Esophagus muscularis mucosa (tissue), 4 donors: Measurements from ENCODE around the gene ATF6B. TPM values are rescaled to one million over a fixed set of nuclear protein-coding genes. Genes with fewer than 3 reads are reported as not detected.
A peak's percentile ranks its signal among the peaks of the same experiment; 100 is the strongest.

Source experiments
- DNase-seq: peaks from one replicate; pipeline ENCODE4 v3.0.0-alpha.2; 2017; ENCODE audit errors: extremely low spot score
- H3K27ac ChIP-seq, 4 donors: fragments of 200-600 bp; sonication (generic); replicated peaks in 1 of 4; 1 replicate in 3 of 4; 2 replicates in 1 of 4; pipeline ENCODE4 v1.5.1; 2016 to 2019; ENCODE audit warnings: mild to moderate bottlenecking in 1 of 4
- H3K27me3 ChIP-seq, 4 donors: fragments of 200-600 bp; sonication (generic); one replicate each; pipeline versions ENCODE4 v1.5.1 to v1.6.0; 2016 to 2019
- H3K36me3 ChIP-seq, 4 donors: fragments of 200-600 bp; sonication (generic); one replicate each; pipeline ENCODE4 v1.5.1; 2016 to 2019
- H3K4me1 ChIP-seq, 4 donors: fragments of 200-600 bp; sonication (generic); one replicate each; pipeline ENCODE4 v1.5.1; 2016 to 2019
- H3K4me3 ChIP-seq, 4 donors: fragments of 200-600 bp; sonication (generic); 1 replicate in 2 of 4; 2 replicates in 2 of 4; pipeline ENCODE4 v1.5.1; 2016 to 2019; ENCODE audit warnings: mild to moderate bottlenecking in 4 of 4, moderate library complexity in 1 of 4
- H3K9me3 ChIP-seq, 4 donors: fragments of 200-600 bp; sonication (generic); 1 replicate in 3 of 4; 2 replicates in 1 of 4; pipeline ENCODE4 v1.5.1; 2016 to 2019
- EP300 ChIP-seq: sonication (generic); formaldehyde crosslinking; IDR thresholded peaks from one replicate; pipeline ENCODE4 v1.6.1; 2017; ENCODE audit warnings: antibody characterized with exemption
- POLR2A ChIP-seq: fragments of 450-650 bp; IDR thresholded peaks from one replicate; pipeline ENCODE4 v1.6.1; 2017; ENCODE audit warnings: antibody characterized with exemption, moderate library complexity, mild to moderate bottlenecking, low read depth
- POLR2AphosphoS5 ChIP-seq, 2 donors: sonication (generic); formaldehyde crosslinking; IDR thresholded peaks; one replicate each; pipeline ENCODE4 v1.6.1; 2017; ENCODE audit warnings: antibody characterized with exemption in 2 of 2
- WGBS: methylation state at CpG from one replicate; pipeline ENCODE4 v1.1.5; 2018; 5-methylcytosine and 5-hydroxymethylcytosine counted together
- intact Hi-C: fragments of 100-400 bp; cut with DNase I; formaldehyde crosslinking; loops from one replicate; pipeline ENCODE4 v1.15.1; 2023
- total RNA-seq, 4 donors: library from RNA; depleted of rRNA; stranded (reverse); fragments of >200 nt; gene quantifications; one replicate each; pipeline versions ENCODE4 v1.1.0 to v1.2.1, GENCODE V29; 2016
- TF ChIP-seq, protein P1 (sequence below), 3 experiments: fragments of 200-600 bp in 2 of 3; fragments of 450-650 bp in 1 of 3; sonication (generic) in 2 of 3; IDR thresholded peaks; one replicate each; pipeline ENCODE4 v1.5.1; 2017 to 2019; ENCODE audit warnings: antibody characterized with exemption in 3 of 3, mild to moderate bottlenecking in 2 of 3, moderate library complexity in 1 of 3

The ATF6B gene
- total RNA-seq, 4 donors from 2014 or later: 17.7 to 37.4 (median 27.2) TPM

DNA sequence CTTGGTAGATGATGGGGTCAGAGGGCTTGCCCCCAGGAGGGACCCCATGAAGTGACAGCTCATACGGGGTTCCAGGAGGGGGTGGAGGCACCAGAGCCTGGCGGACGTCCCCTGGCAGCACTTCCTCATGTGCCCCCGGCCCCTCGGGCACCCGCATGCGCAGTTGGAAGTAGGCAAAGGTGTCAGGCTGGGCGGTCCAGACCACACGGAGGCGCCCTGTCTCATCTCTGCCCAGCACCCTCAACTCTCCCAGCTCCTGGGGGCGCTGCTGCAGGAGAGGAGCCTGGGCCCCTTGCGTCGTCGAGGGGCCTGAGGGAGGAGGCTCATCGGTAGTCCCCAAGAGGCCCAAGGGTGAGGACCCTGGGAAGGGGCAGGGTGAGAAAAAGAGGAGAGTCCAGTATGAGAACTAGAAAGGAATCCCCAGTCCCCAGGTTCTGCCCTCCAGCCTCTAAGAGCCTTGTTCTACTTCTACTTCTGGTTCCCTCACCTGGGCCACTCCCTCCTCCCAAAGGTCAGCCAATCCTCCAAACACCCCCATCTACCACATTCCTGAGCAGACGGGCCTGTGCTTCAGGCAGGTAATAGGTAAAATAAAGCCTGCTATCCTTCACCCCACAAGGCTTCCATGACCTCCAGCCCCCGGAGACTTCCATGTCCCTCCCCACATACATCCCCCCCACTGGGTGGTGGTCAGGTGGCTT, 42.1 kb downstream of the ATF6B start:
- Histone ChIP-seq H3K27me3 (peaks cover 0 to 5% (median 0%) of the 10 kb centered on the region in 4 donors), H3K27ac (peak overlapping the region; percentile 70 to 81 (median 79)), H3K4me3 (no peak overlapping the region), H3K9me3 (no peaks in the 10 kb centered on the region), H3K36me3 (peaks cover 9 to 51% (median 27%) of the 10 kb centered on the region in 4 donors), H3K4me1 (peaks cover 19 to 54% (median 45%) of the 10 kb centered on the region in 4 donors)
- TF ChIP-seq POLR2AphosphoS5 (IDR thresholded peaks at IDR 0.05): no peak
- TF ChIP-seq, protein P1, sequence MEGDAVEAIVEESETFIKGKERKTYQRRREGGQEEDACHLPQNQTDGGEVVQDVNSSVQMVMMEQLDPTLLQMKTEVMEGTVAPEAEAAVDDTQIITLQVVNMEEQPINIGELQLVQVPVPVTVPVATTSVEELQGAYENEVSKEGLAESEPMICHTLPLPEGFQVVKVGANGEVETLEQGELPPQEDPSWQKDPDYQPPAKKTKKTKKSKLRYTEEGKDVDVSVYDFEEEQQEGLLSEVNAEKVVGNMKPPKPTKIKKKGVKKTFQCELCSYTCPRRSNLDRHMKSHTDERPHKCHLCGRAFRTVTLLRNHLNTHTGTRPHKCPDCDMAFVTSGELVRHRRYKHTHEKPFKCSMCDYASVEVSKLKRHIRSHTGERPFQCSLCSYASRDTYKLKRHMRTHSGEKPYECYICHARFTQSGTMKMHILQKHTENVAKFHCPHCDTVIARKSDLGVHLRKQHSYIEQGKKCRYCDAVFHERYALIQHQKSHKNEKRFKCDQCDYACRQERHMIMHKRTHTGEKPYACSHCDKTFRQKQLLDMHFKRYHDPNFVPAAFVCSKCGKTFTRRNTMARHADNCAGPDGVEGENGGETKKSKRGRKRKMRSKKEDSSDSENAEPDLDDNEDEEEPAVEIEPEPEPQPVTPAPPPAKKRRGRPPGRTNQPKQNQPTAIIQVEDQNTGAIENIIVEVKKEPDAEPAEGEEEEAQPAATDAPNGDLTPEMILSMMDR (IDR thresholded peaks at IDR 0.05): no peak
- TF ChIP-seq POLR2A: no peak
- TF ChIP-seq EP300: no peak
- 90% methylated on average over 4 of the region's 17 CpGs for WGBS
- DNase-seq: no peak
- intact Hi-C loops: no loop called here

DNA sequence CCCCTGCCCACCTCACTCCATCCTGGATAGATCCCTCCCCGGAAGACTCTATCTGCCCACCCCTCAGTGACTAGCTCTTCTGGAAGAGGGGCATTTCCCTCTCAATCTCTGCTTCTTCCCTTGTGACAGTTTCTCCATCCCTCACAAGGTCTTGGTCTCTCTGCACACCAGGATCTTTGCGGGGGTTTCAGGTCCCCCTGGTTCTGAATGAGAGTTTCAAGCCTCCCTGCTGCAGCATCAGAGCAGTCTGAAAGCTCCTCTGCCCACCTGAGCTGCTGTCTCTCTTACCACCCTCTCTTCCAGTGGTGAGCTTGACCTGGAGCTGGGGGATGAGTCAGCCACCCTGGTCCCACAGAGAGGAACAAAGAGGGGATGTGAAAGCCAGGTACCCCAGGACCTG, 43.3 kb downstream of the ATF6B start:
- no peak for DNase-seq
- H3K9me3 ChIP-seq: no peaks in the 10 kb centered on the region
- WGBS: 96% methylated on average over 2 of the region's 2 CpGs
- TF ChIP-seq EP300 (no peak), POLR2AphosphoS5 (IDR thresholded peaks at IDR 0.05) (no peak), POLR2A (no peak)
- TF ChIP-seq, protein P1 (IDR thresholded peaks at IDR 0.05): no peak
- intact Hi-C loops: no loop called here
- peaks cover 19 to 56% (median 49%) of the 10 kb centered on the region in 4 donors for H3K4me1 ChIP-seq
- H3K27ac ChIP-seq: peak overlapping the region in 2 of 4 donors; percentile 28 to 68
- no peak overlapping the region for H3K4me3 ChIP-seq
- H3K27me3 ChIP-seq: peaks cover 0 to 5% (median 0%) of the 10 kb centered on the region in 4 donors
- H3K36me3 ChIP-seq: peaks cover 7 to 61% (median 32%) of the 10 kb centered on the region in 4 donors

DNA sequence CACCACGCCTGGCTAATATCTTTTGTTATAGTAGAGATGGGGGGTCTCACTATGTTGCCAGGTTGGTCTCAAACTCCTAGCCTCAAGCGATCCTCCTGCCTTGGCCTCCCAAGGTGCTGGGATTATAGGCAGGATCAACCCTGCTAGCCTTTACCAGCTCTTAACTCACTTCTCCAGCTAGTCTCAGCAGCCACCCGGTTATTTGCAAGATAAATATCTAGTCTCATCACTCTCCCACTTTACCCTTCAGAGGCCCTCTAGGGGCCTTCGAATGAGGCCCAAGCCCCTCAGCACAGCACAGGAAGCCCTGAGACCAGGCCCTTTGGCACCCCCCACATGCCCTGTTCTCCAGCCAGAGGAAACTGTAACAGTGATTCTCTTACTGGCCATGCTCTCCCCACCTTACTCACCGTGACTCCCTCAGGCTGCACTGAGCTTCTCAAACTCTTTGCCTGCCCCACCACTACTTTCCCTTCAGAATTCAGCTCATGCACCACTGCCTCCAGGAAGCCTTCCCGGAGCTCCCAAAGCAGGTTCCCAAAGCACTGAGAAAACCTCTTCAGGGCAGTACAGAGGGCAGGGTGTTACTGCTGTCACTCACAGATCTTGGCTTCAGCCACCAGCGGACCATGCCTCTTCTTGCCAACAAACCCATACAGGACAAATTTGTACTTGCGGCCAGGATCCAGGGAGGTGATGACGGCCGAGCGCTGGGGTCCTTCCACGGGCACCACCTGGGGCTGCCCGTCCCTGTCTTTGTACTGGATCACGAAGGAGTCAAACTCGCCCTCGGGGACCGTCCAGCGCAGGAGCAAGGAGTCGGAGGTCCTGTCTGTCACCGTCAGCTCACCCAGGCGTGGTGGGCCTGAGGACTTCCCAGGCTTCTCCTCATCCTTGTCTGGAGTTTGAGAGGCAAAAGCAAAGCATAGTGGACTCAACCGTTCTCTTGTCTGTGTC, 44.0 kb downstream of the ATF6B start:
- peaks cover 0 to 5% (median 0%) of the 10 kb centered on the region in 4 donors for H3K27me3 ChIP-seq
- intact Hi-C loops: no loop called here
- WGBS: 87% methylated on average over 9 of the region's 22 CpGs
- H3K9me3 ChIP-seq: no peaks in the 10 kb centered on the region
- TF ChIP-seq POLR2A (no peak), POLR2AphosphoS5 (IDR thresholded peaks at IDR 0.05) (no peak), EP300 (no peak)
- TF ChIP-seq, protein P1 (IDR thresholded peaks at IDR 0.05): no peak
- peak overlapping the region; percentile 47 to 68 (median 64) for H3K27ac ChIP-seq
- H3K4me3 ChIP-seq: no peak overlapping the region
- H3K36me3 ChIP-seq: peaks cover 9 to 68% (median 37%) of the 10 kb centered on the region in 4 donors
- DNase-seq: no peak
- peaks cover 19 to 56% (median 48%) of the 10 kb centered on the region in 4 donors for H3K4me1 ChIP-seq

DNA sequence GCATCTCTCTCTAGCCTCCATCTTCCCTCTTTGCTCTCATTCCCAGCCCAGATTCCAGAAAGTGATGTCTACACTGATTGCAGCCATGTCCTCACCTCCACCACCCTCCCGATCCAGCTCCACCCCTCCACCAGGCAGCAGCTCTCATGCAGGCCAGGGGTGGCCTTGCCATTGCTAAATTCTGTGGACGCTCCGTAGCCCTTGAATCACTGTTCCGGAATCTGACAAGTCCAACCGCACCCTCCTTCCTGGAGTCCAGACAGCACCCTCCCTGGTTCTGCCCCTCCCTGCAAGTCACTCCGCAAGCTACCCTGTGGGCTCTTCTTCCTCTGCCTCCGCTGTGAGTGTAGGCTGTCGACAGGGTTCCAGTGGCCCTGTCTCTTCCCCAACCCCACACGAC, 45.1 kb downstream of the ATF6B start:
- H3K27ac ChIP-seq: peak overlapping the region; percentile 59 to 80 (median 72)
- H3K27me3 ChIP-seq: peaks cover 0 to 5% (median 0%) of the 10 kb centered on the region in 4 donors
- TF ChIP-seq, protein P1 (IDR thresholded peaks at IDR 0.05): no peak
- peak; percentile 43 to 46 for TF ChIP-seq POLR2AphosphoS5 (IDR thresholded peaks at IDR 0.05)
- intact Hi-C loops: no loop called here
- H3K36me3 ChIP-seq: peaks cover 9 to 79% (median 41%) of the 10 kb centered on the region in 4 donors
- H3K9me3 ChIP-seq: no peaks in the 10 kb centered on the region
- 70% methylated on average over 9 of the region's 9 CpGs for WGBS
- no peak overlapping the region for H3K4me3 ChIP-seq
- DNase-seq: peak; percentile 94
- H3K4me1 ChIP-seq: peaks cover 17 to 48% (median 44%) of the 10 kb centered on the region in 4 donors
